Adipocyte (in vitro differentiated cells): ENCODE data around the gene RPS3.
"Not testable (repeated sequence)": the region's sequence is repeated elsewhere in the genome, so short reads cannot be mapped to it uniquely, and the experiment has no call there.

Experiments
- DNase-seq: peaks from one replicate; pipeline ENCODE4 v3.0.0-alpha.2; 2015; ENCODE audit warnings: low read depth
- H3K27me3 ChIP-seq: replicated peaks from 2 replicates; pipeline ENCODE4 v1.7.0; 2013; ENCODE audit warnings: mild to moderate bottlenecking, low read length, moderate library complexity; ENCODE audit not compliant: control insufficient read depth, insufficient read depth
- H3K36me3 ChIP-seq: 2 replicates; pipeline ENCODE4 v1.7.0; 2013; ENCODE audit warnings: low read length, mild to moderate bottlenecking, moderate library complexity; ENCODE audit not compliant: control insufficient read depth, insufficient read depth, severe bottlenecking
- H3K4me1 ChIP-seq: 2 replicates; pipeline ENCODE4 v1.7.0; 2013; ENCODE audit warnings: mild to moderate bottlenecking, low read length, moderate library complexity; ENCODE audit not compliant: control insufficient read depth, insufficient read depth
- H3K4me3 ChIP-seq: 2 replicates; pipeline ENCODE4 v1.7.0; 2013; ENCODE audit warnings: mild to moderate bottlenecking, low read length, moderate library complexity
- H3K9ac ChIP-seq: 2 replicates; pipeline ENCODE4 v1.7.0; 2013; ENCODE audit warnings: mild to moderate bottlenecking, low read length, moderate library complexity
- H3K9me3 ChIP-seq: 2 replicates; pipeline ENCODE4 v1.7.0; 2013; ENCODE audit warnings: mild to moderate bottlenecking, low read length, moderate library complexity; ENCODE audit not compliant: control insufficient read depth

Gene RPS3

GRCh38 chr11:75402002-75402773 is 2.9 kb downstream of the RPS3 start:
- peak overlapping the region; percentile 100 for H3K4me3 ChIP-seq
- H3K4me1 ChIP-seq, result peaks cover 25% of the 10 kb centered on the region
- no peaks in the 10 kb centered on the region for H3K9me3 ChIP-seq
- DNase-seq, result no peak
- no peaks in the 10 kb centered on the region for H3K27me3 ChIP-seq
- H3K36me3 ChIP-seq, result peaks cover 64% of the 10 kb centered on the region
- H3K9ac ChIP-seq, result peak overlapping the region; percentile 100

- H3K27me3 ChIP-seq, result no peaks in the 10 kb centered on the region
- H3K9me3 ChIP-seq, result no peaks in the 10 kb centered on the region
- H3K4me1 ChIP-seq, result peaks cover 25% of the 10 kb centered on the region
- H3K4me3 ChIP-seq, result no peak overlapping the region
- DNase-seq, result no peak
- peaks cover 70% of the 10 kb centered on the region for H3K36me3 ChIP-seq
- peak overlapping the region; percentile 18 for H3K9ac ChIP-seq
Measured at GRCh38 chr11:75403037-75403436, 3.7 kb downstream of the RPS3 start.

- Histone ChIP-seq H3K9ac (no peak overlapping the region), H3K27me3 (no peaks in the 10 kb centered on the region), H3K36me3 (peaks cover 78% of the 10 kb centered on the region), H3K4me1 (peaks cover 25% of the 10 kb centered on the region), H3K4me3 (no peak overlapping the region), H3K9me3 (no peaks in the 10 kb centered on the region)
- no peak for DNase-seq
Measured at GRCh38 chr11:75403983-75404658, 4.8 kb downstream of the RPS3 start.

DNA sequence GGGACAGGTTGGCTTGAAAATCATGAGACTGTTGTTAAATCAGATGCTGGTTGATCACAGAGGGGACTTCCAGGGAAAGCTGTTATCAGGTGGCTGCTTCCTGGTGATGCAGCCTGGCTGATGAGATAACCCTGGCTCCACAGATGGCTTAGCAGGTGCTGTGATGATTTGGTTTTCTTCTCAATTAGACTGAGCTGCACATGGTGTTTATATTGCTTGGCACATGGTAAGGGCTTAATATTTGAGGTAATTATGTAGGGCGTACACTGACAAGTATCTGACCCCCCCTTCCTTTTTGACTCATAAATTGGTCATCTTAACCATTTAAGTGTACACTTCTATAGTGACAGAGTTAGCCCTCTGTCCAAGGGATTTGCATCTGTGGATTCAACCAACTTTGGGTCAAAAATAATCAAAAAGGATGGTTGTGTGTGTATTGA is 7.0 kb downstream of the RPS3 start:
- Histone ChIP-seq H3K9me3 (no peaks in the 10 kb centered on the region), H3K27me3 (no peaks in the 10 kb centered on the region), H3K9ac (peak overlapping the region; percentile 7), H3K4me1 (peaks cover 22% of the 10 kb centered on the region), H3K4me3 (no peak overlapping the region), H3K36me3 (peaks cover 73% of the 10 kb centered on the region)
- DNase-seq, result no peak

- Histone ChIP-seq H3K27me3 (no peaks in the 10 kb centered on the region), H3K36me3 (peaks cover 60% of the 10 kb centered on the region), H3K4me1 (peaks cover 9% of the 10 kb centered on the region), H3K9ac (no peak overlapping the region), H3K4me3 (no peak overlapping the region), H3K9me3 (no peaks in the 10 kb centered on the region)
- no peak for DNase-seq
Measured at GRCh38 chr11:75408957-75409219, 9.6 kb downstream of the RPS3 start.

DNA sequence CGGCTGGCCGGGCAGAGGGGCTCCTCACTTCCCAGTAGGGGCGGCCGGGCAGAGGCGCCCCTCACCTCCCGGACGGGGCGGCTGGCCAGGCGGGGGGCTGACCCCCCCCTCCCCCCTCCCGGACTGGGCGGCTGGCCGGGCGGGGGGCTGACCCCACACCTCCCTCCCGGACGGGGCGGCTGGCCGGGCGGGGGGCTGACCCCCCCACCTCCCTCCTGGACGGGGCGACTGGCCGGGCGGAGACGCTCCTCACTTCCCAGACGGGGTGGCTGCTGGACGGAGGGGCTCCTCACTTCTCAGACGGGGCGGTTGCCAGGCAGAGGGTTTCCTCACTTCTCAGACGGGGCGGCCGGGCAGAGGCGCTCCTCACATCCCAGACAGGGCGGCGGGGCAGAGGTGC is 10.7 kb downstream of the RPS3 start:
- not testable (repeated sequence) for DNase-seq, H3K4me3 ChIP-seq, H3K9me3 ChIP-seq, H3K9ac ChIP-seq, H3K27me3 ChIP-seq
- H3K4me1 ChIP-seq, result peaks cover 12% of the 10 kb centered on the region
- peaks cover 56% of the 10 kb centered on the region for H3K36me3 ChIP-seq

- peaks cover 30% of the 10 kb centered on the region for H3K36me3 ChIP-seq
- H3K4me3 ChIP-seq, H3K4me1 ChIP-seq, H3K9ac ChIP-seq, DNase-seq, H3K9me3 ChIP-seq, H3K27me3 ChIP-seq: not testable (repeated sequence)
Measured at GRCh38 chr11:75413146-75413545, 13.8 kb downstream of the RPS3 start.

- Histone ChIP-seq H3K27me3 (no peaks in the 10 kb centered on the region), H3K4me1 (peaks cover 15% of the 10 kb centered on the region), H3K9me3 (no peaks in the 10 kb centered on the region), H3K9ac (no peak overlapping the region), H3K4me3 (no peak overlapping the region), H3K36me3 (peaks cover 23% of the 10 kb centered on the region)
- no peak for DNase-seq
Measured at GRCh38 chr11:75413864-75414263, 14.5 kb downstream of the RPS3 start.

GRCh38 chr11:75420224-75421034 is 21.1 kb downstream of the RPS3 start:
- no peak overlapping the region for H3K4me3 ChIP-seq
- H3K27me3 ChIP-seq, result no peaks in the 10 kb centered on the region
- no peak for DNase-seq
- peaks cover 10% of the 10 kb centered on the region for H3K4me1 ChIP-seq
- H3K36me3 ChIP-seq, result peaks cover 14% of the 10 kb centered on the region
- no peak overlapping the region for H3K9ac ChIP-seq
- H3K9me3 ChIP-seq, result no peaks in the 10 kb centered on the region

DNA sequence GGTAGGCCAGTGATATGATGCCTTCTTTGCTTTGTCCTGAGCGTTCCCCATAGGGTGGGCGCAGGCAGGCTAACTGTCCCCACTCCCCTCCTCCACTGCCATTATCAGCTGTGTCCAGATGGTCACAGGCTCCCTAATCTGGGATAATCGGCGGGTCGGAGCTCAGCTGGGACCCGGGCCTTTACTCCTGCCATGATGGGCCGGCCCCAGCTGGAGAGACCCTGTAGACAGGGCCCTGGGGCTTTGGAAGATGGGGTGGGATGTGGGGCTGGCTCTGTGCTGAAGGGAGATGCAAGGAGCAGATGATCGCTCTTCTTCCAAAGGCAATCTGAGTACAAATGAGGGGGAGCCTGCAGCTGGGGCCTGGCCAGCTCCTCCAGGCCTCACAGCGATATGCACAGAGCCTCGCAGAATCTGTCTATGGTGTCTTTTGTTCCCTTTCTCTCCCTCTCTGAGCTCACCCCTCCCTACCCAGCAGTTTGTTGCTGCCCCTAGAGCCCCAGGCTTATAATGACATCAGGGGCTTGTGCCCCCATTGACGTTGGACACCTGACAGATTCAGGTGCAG is 21.8 kb downstream of the RPS3 start:
- H3K4me3 ChIP-seq, result no peak overlapping the region
- no peak overlapping the region for H3K9ac ChIP-seq
- no peaks in the 10 kb centered on the region for H3K9me3 ChIP-seq
- no peaks in the 10 kb centered on the region for H3K27me3 ChIP-seq
- H3K4me1 ChIP-seq, result peaks cover 10% of the 10 kb centered on the region
- H3K36me3 ChIP-seq, result peaks cover 14% of the 10 kb centered on the region
- no peak for DNase-seq

GRCh38 chr11:75421902-75422247 is 22.6 kb downstream of the RPS3 start:
- no peaks in the 10 kb centered on the region for H3K27me3 ChIP-seq
- peaks cover 10% of the 10 kb centered on the region for H3K4me1 ChIP-seq
- DNase-seq, result no peak
- no peak overlapping the region for H3K4me3 ChIP-seq
- H3K36me3 ChIP-seq, result peaks cover 14% of the 10 kb centered on the region
- H3K9ac ChIP-seq, result no peak overlapping the region
- H3K9me3 ChIP-seq, result no peaks in the 10 kb centered on the region
